ENCODE data around the gene PRAME.
"Not testable (repeated sequence)": the region's sequence is repeated elsewhere in the genome, so short reads cannot be mapped to it uniquely, and the experiment has no call there.

PRAME gene

DNA sequence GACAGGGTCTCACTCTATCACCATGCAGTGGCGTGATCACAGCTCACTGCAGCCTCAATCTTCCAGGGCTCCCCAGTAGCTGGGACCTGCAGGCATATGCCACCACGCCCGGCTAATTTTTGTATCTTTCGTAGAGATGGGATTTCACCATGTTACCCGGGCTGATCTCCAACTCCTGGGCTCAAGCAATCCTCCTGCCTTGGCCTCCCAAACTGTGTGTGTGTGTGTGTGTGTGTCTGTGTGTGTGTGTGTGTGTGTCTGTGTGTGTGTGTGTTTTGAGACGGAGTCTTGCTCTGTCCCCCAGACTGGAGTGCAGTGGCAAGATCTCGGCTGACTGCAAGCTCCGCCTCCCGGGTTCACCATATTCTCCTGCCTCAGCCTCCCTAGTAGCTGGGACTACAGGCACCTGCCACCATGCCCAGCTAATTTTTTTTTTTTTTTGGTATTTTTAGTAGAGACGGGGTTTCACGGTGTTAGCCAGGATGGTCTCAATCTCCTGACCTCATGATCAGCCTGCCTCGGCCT, 26.5 kb downstream of the PRAME start:
- WGBS = 81% methylated on average over 8 of the region's 12 CpGs

DNA sequence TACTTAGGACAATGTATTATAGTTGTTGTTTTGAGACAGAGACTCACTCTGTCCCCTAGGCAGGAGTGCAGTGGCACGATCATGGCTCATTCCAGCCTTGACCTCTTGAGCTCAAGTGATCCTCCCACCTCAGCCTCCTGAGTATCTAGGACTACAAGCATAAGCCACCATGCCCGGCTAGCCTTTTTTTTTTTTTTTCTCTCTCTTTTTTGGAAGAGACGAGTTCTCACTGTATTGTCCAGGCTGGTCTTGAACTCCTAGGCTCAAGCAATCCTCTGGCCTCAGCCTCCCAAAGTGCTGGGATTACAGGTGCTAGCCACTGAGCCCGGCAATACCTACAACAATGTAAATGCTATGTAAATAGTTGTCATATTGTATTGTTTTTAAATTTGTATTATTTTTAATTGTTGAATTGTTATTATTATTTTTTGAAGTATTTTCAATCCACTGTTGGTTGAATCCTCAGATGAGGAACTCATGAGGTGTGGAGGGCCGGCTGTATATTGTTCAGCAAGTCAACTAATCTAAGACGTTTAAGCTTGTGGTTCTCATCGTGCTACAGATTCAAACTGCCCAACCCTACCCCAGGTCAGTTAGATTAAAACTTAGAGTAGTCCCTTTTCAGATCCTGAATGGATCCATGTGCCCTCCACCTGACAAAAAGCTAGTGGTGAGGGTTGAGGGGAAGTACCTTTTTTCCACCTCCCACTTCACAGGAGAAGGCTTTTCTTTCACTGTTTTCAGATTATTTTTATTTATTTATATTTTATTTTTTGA, 27.1 kb downstream of the PRAME start:
- Histone ChIP-seq H3K14ac (ENCODE audit: low read length in 2 of 2) (no peak overlapping the region), H3K4me3 (ENCODE audit: insufficient read depth in 1 of 2, low read depth in 1 of 2, low read length in 2 of 2) (no peak overlapping the region), H3K9ac (ENCODE audit: low read length) (no peak overlapping the region), H3K4ac (ENCODE audit: low read depth in 1 of 2, low read length in 2 of 2) (no peak overlapping the region), H3K23ac (ENCODE audit: low read length in 2 of 2) (no peak overlapping the region), H3K36me3 (ENCODE audit: control insufficient read depth in 1 of 2, insufficient read depth in 2 of 2, low read depth in 1 of 2, low read length in 2 of 2) (no peaks in the 10 kb centered on the region), H4K91ac (ENCODE audit: low read length) (no peak overlapping the region), H4K8ac (ENCODE audit: low read length) (no peak overlapping the region), H3K4me2 (ENCODE audit: low read length, poor library complexity, severe bottlenecking) (no peak overlapping the region), H2BK120ac (ENCODE audit: low read depth, low read length) (no peak overlapping the region), H3K9me3 (ENCODE audit: control insufficient read depth, low read length) (peaks cover 3% of the 10 kb centered on the region), H2BK15ac (ENCODE audit: low read depth, poor library complexity, severe bottlenecking) (no peak overlapping the region), H2AK5ac (ENCODE audit: low read length, severe bottlenecking) (no peak overlapping the region), H3K4me1 (ENCODE audit: control insufficient read depth, insufficient read depth, low read depth, low read length) (no peaks in the 10 kb centered on the region), H3K27ac (ENCODE audit: low read length, poor library complexity, severe bottlenecking) (no peak overlapping the region), H3K18ac (ENCODE audit: low read depth in 1 of 2, low read length in 2 of 2) (no peak overlapping the region), H2BK12ac (ENCODE audit: low read length in 2 of 2) (no peak overlapping the region), H2AFZ (ENCODE audit: low read depth, low read length) (no peak overlapping the region), H3K27me3 (ENCODE audit: control insufficient read depth in 1 of 2, insufficient read depth in 1 of 2, low read length in 2 of 2) (peaks cover 0 to 2% of the 10 kb centered on the region in 2 experiments), H3K79me1 (replicated peaks; ENCODE audit: low read length, poor library complexity, severe bottlenecking) (no peaks in the 10 kb centered on the region), H2BK5ac (ENCODE audit: low read depth, low read length, poor library complexity, severe bottlenecking) (no peak overlapping the region)
- whole genome bisulfite sequencing = 93% methylated on average over 5 of the region's 7 CpGs
- DNase-seq = no peak

More for the DNA sequence above, 26.5 kb downstream of the PRAME start:
- not testable (repeated sequence) for H3K23ac ChIP-seq (ENCODE audit: low read length in 2 of 2); H2BK12ac ChIP-seq (ENCODE audit: low read length in 2 of 2); H3K4me1 ChIP-seq (ENCODE audit: control insufficient read depth, insufficient read depth, low read depth, low read length); H3K9ac ChIP-seq (ENCODE audit: low read length); H3K9me3 ChIP-seq (ENCODE audit: control insufficient read depth, low read length); DNase-seq; H2AFZ ChIP-seq (ENCODE audit: low read depth, low read length); H3K4ac ChIP-seq (ENCODE audit: low read depth in 1 of 2, low read length in 2 of 2); H4K91ac ChIP-seq (ENCODE audit: low read length); H3K4me3 ChIP-seq (ENCODE audit: insufficient read depth in 1 of 2, low read depth in 1 of 2, low read length in 2 of 2); H2BK5ac ChIP-seq (ENCODE audit: low read depth, low read length, poor library complexity, severe bottlenecking); H2AK5ac ChIP-seq (ENCODE audit: low read length, severe bottlenecking); H4K8ac ChIP-seq (ENCODE audit: low read length); H3K14ac ChIP-seq (ENCODE audit: low read length in 2 of 2); H3K4me2 ChIP-seq (ENCODE audit: low read length, poor library complexity, severe bottlenecking); H3K36me3 ChIP-seq (ENCODE audit: control insufficient read depth in 1 of 2, insufficient read depth in 2 of 2, low read depth in 1 of 2, low read length in 2 of 2); H3K27ac ChIP-seq (ENCODE audit: low read length, poor library complexity, severe bottlenecking); H3K27me3 ChIP-seq (ENCODE audit: control insufficient read depth in 1 of 2, insufficient read depth in 1 of 2, low read length in 2 of 2); H3K79me1 ChIP-seq (replicated peaks; ENCODE audit: low read length, poor library complexity, severe bottlenecking); H2BK120ac ChIP-seq (ENCODE audit: low read depth, low read length); H3K18ac ChIP-seq (ENCODE audit: low read depth in 1 of 2, low read length in 2 of 2); H2BK15ac ChIP-seq (ENCODE audit: low read depth, poor library complexity, severe bottlenecking)

DNA sequence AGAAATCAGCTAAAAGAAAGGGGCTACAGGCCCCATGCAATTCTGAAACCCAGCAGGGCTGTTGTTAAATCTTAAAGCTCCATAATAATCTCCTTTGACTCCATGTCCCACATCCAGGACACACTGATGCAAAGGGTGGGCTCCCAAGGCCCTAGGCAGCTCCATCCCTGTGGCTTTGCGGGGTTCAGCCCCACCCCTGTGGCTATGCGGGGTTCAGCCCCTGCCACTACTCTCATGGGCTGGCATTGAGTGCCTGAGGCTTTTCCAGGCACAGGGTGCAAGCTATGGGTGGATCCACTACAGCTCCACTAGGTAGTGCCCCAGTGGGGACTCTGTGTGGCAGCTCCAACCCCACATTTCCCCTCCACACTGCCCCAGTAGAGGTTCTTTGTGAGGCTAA, 30.3 kb downstream of the PRAME start:
- Histone ChIP-seq H2BK5ac (ENCODE audit: low read depth, low read length, poor library complexity, severe bottlenecking) (no peak overlapping the region), H3K79me1 (replicated peaks; ENCODE audit: low read length, poor library complexity, severe bottlenecking) (no peaks in the 10 kb centered on the region), H3K4me2 (ENCODE audit: low read length, poor library complexity, severe bottlenecking) (no peak overlapping the region), H2BK120ac (ENCODE audit: low read depth, low read length) (no peak overlapping the region), H3K4me3 (ENCODE audit: insufficient read depth in 1 of 2, low read depth in 1 of 2, low read length in 2 of 2) (no peak overlapping the region), H3K23ac (ENCODE audit: low read length in 2 of 2) (no peak overlapping the region), H3K4ac (ENCODE audit: low read depth in 1 of 2, low read length in 2 of 2) (no peak overlapping the region), H2AFZ (ENCODE audit: low read depth, low read length) (no peak overlapping the region), H3K18ac (ENCODE audit: low read depth in 1 of 2, low read length in 2 of 2) (no peak overlapping the region), H3K9me3 (ENCODE audit: control insufficient read depth, low read length) (peaks cover 3% of the 10 kb centered on the region), H3K4me1 (ENCODE audit: control insufficient read depth, insufficient read depth, low read depth, low read length) (no peaks in the 10 kb centered on the region), H2BK15ac (ENCODE audit: low read depth, poor library complexity, severe bottlenecking) (no peak overlapping the region), H3K14ac (ENCODE audit: low read length in 2 of 2) (no peak overlapping the region), H2AK5ac (ENCODE audit: low read length, severe bottlenecking) (no peak overlapping the region), H3K9ac (ENCODE audit: low read length) (no peak overlapping the region), H3K36me3 (ENCODE audit: control insufficient read depth in 1 of 2, insufficient read depth in 2 of 2, low read depth in 1 of 2, low read length in 2 of 2) (no peaks in the 10 kb centered on the region), H2BK12ac (ENCODE audit: low read length in 2 of 2) (no peak overlapping the region), H3K27me3 (ENCODE audit: control insufficient read depth in 1 of 2, insufficient read depth in 1 of 2, low read length in 2 of 2) (peaks cover 5 to 12% of the 10 kb centered on the region in 2 experiments), H3K27ac (ENCODE audit: low read length, poor library complexity, severe bottlenecking) (no peak overlapping the region), H4K8ac (ENCODE audit: low read length) (no peak overlapping the region), H4K91ac (ENCODE audit: low read length) (no peak overlapping the region)
- no peak for DNase-seq
- WGBS = 57% methylated on average over 2 of the region's 2 CpGs

DNA sequence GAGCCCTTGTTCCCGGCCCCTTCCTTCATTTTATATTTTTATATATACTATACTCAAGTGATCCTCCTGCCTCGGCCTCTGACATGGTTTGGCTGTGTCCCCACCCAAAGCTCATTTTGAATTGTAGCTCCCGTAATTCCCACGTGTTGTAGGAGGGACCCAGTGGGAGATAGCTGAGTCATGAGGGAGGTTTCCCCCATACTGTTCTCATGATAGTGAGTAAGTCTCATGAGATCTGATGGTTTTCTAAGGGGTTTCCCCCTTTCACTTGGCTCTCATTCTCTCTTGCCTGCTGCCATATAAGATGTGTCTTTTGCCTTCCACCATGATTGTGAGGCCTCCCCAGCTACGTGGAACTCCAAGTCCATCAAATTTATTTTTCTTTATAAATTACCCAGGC, 31.8 kb downstream of the PRAME start:
- no peak overlapping the region for H3K4ac ChIP-seq (ENCODE audit: low read depth in 1 of 2, low read length in 2 of 2)
- no peak overlapping the region for H3K9ac ChIP-seq (ENCODE audit: low read length)
- no peaks in the 10 kb centered on the region for H3K4me1 ChIP-seq (ENCODE audit: control insufficient read depth, insufficient read depth, low read depth, low read length)
- H3K14ac ChIP-seq (ENCODE audit: low read length in 2 of 2) = no peak overlapping the region
- H3K4me2 ChIP-seq (ENCODE audit: low read length, poor library complexity, severe bottlenecking) = no peak overlapping the region
- no peak overlapping the region for H2BK15ac ChIP-seq (ENCODE audit: low read depth, poor library complexity, severe bottlenecking)
- no peaks in the 10 kb centered on the region for H3K79me1 ChIP-seq (replicated peaks; ENCODE audit: low read length, poor library complexity, severe bottlenecking)
- no peak overlapping the region for H4K8ac ChIP-seq (ENCODE audit: low read length)
- peaks cover 5 to 12% of the 10 kb centered on the region in 2 experiments for H3K27me3 ChIP-seq (ENCODE audit: control insufficient read depth in 1 of 2, insufficient read depth in 1 of 2, low read length in 2 of 2)
- no peak for DNase-seq
- H3K23ac ChIP-seq (ENCODE audit: low read length in 2 of 2) = no peak overlapping the region
- H3K9me3 ChIP-seq (ENCODE audit: control insufficient read depth, low read length) = no peaks in the 10 kb centered on the region
- H2BK12ac ChIP-seq (ENCODE audit: low read length in 2 of 2) = no peak overlapping the region
- 46% methylated on average over 4 of the region's 5 CpGs for WGBS
- H3K36me3 ChIP-seq (ENCODE audit: control insufficient read depth in 1 of 2, insufficient read depth in 2 of 2, low read depth in 1 of 2, low read length in 2 of 2) = no peaks in the 10 kb centered on the region
- no peak overlapping the region for H4K91ac ChIP-seq (ENCODE audit: low read length)
- no peak overlapping the region for H2BK120ac ChIP-seq (ENCODE audit: low read depth, low read length)
- no peak overlapping the region for H3K4me3 ChIP-seq (ENCODE audit: insufficient read depth in 1 of 2, low read depth in 1 of 2, low read length in 2 of 2)
- no peak overlapping the region for H3K27ac ChIP-seq (ENCODE audit: low read length, poor library complexity, severe bottlenecking)
- no peak overlapping the region for H3K18ac ChIP-seq (ENCODE audit: low read depth in 1 of 2, low read length in 2 of 2)
- H2AFZ ChIP-seq (ENCODE audit: low read depth, low read length) = no peak overlapping the region
- no peak overlapping the region for H2AK5ac ChIP-seq (ENCODE audit: low read length, severe bottlenecking)
- no peak overlapping the region for H2BK5ac ChIP-seq (ENCODE audit: low read depth, low read length, poor library complexity, severe bottlenecking)

Data from mesenchymal stem cell (in vitro differentiated cells and primary cell).